NCI-H82 treated with DMSO at 0.1 percent for 48 hours (cell line): ENCODE measurements around the gene MAP3K14.
"Not testable (repeated sequence)": the region's sequence is repeated elsewhere in the genome, so short reads cannot be mapped to it uniquely, and the experiment has no call there.

ENCODE experiments used
- DNase-seq: peaks from one replicate; lab custom pipeline; 2025; ENCODE audit not compliant: unreplicated experiment; lab: John Stamatoyannopoulos, UW

MAP3K14 gene

DNA sequence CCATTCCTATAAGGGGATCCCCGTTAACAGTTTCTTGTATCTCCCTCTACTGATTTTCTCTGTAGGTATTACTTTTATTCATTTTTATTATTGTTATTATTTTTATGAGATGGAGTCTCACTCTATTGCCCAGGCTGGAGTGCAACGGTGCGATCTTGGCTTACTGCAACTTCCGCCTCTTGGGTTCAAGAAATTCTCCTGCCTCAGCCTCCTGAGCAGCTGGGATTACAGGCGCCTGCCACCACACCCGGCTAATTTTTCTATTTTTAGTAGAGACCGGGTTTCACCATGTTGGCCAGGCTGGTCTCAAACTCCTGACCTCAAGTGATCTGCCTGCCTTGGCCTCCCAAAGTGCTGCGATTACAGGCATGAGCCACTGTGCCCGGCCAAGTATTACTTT is 14.6 kb downstream of the MAP3K14 start:
- DNase-seq = not testable (repeated sequence)

DNA sequence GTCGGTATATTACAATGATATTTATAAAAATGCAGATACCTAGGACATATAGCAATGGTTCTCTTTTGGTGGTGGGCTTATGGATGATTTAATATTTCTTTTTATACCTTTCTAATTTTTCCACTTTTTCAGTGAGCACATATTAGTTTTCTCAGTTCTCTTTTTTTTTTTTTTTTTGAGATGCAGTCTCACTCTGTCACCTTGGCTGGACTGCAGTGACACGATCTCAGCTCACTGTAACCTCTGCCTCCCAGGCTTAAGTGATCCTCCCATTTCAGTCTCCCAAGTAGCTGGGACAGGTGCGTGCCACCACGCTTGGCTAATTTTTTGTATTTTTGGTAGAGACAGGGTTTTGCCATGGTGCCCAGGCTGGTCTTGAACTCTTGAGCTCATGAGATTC is 15.1 kb downstream of the MAP3K14 start:
- no peak for DNase-seq

DNA sequence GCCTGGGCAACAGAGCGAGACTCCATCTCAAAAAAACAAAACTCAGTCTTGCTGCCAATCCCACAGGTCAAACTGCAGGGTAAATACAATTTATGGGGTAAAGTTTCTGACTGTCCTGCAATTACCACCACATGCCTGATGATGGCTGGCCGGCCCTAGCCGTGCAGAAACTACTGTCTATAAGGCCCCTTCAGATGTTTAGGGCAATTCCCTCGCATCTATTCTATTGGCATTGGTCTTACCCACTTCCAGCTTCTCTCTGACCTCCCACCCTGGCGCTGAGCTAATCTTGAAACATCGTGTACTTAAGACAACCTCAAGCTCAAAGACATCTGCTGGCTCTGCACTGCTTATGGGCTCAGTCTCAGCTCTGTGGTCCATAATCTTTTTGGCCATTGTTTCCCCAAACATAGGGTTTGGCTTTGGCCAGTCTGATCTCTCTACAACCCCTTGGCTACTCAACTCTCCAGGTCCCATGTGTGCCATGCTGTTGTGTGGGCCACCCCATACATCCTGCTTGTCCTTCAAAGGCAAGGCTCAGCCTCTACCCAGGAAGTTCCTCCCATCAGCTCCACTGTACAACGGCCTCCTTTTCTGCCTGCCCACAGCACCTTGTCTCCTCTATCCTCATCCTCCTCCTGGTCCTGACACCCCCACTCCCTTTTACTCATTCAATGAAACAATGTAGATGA is 16.6 kb downstream of the MAP3K14 start:
- peak; percentile 67 for DNase-seq

DNA sequence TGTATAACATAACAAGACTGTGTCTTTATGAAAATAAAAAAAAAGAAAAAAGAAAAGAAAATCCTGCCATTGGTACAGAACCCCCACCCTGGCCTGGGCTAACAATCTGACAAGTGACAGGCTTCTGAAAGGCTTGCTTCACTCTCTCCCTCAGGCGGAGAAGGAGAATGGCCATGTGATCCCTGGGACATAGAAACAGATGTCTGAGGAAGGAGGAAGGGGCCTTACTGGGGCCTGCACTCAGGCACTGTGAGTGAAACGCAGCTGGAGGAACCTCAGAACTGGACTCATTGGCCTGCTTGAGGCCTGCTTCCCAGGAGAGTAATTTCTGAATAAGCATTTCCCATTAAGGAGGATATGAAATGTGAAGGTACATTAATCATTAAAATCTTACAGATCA is 17.5 kb downstream of the MAP3K14 start:
- DNase-seq = peak; percentile 74

DNA sequence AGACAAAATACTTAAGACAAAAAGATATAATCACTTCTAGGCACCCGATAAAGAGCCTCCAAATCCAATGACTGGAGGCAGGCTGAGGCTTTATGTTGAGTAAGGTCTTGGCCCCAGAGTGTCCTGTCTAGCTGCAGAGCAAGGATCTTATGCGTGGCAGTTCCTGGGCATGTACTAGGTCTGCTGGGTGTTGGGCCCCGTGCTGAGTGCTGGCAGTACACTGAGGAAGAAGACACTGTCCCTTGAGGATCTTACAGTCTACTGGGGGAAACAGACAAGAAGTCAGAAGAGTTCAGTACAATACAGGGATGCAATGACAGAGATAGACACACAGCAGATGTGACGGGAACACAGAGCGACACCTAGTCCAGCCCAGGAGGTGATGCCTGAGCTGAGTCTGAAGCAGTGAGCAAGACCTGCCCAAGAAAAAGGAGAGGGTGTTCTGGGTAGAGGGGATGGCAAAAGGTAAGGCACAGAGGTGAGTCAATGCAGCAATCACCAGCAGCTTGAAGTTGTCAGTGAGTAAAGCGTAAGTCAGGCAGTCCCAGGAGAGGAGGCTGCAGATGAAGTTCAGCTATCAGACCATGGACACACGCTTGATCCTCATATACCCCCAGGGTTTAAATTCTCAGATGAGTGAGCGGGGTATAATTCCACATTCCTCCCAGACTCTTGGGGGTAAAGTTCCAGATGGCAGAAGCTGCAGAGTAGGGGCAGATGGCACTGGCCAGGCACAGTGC is 18.1 kb downstream of the MAP3K14 start:
- DNase-seq = peak; percentile 82

DNA sequence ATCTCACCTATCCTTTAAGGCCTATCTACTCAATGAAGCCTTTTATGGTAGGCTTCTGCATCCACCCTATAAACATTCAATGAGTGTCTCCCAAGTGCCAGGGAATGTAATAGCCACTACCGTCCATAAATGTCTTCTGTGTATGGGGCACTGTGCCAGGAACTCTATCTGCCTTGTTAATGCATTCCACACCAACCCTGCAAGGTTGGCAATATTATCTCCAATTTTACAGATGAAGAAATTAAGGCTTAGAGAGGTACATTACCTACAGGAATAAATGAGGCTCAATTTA is 20.0 kb downstream of the MAP3K14 start:
- no peak for DNase-seq

DNA sequence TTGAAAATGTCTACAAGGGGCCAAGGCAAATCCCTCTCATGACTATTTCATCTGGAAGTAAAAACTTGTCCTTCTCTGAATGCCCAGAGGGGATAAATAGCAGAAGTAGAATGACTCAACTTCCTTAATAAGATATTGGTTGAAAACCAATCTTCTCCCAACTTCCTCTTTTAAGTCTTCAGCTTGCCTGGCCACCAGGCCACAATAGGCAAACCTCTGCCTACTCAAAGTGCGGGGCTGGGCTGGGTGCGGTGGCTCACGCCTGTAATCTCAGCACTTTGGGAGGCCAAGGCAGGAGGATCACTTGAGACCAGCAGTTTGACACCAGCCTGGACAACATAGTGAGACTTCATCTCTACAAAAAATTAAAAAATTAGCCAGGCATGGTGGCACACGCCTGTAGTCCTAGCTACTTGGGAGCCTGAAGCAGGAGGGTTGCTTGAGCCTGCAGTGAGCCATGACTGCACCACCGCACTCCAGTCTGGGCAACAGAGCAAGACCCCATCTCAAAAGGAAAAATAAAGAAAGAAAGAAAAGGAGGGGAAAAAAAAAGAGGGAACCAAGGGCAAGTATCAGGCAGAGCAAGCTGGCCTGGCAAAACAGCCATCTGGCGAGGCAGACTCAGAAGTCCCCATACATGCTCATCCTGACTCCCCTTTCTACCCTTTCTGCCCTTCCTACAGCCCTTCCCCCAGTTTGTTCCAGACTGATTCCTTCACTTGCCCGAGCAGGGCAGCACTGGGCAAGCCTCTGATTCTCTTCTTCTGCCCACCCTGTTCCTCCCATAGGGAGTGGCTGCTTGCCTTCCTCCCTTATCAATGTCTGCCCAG is 20.6 kb downstream of the MAP3K14 start:
- no peak for DNase-seq

DNA sequence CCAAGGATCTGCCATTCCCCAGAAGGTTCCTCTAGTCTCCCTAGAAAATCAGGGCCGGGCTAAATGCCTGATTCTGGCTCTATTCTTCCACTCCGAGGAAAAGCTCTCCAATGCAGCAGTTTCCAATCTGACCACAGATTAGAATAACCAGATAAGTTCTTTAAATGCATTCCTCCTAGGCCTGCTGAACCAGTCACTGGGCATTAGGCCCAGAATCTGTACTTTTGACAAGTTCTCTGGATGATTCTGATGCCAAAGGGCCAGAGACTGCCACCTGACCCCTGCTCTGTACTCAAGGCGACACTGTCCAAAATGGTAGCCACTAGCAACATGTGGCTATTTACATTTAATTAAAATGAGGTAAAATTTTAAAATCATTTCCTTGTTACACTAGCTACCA is 22.3 kb downstream of the MAP3K14 start:
- no peak for DNase-seq

DNA sequence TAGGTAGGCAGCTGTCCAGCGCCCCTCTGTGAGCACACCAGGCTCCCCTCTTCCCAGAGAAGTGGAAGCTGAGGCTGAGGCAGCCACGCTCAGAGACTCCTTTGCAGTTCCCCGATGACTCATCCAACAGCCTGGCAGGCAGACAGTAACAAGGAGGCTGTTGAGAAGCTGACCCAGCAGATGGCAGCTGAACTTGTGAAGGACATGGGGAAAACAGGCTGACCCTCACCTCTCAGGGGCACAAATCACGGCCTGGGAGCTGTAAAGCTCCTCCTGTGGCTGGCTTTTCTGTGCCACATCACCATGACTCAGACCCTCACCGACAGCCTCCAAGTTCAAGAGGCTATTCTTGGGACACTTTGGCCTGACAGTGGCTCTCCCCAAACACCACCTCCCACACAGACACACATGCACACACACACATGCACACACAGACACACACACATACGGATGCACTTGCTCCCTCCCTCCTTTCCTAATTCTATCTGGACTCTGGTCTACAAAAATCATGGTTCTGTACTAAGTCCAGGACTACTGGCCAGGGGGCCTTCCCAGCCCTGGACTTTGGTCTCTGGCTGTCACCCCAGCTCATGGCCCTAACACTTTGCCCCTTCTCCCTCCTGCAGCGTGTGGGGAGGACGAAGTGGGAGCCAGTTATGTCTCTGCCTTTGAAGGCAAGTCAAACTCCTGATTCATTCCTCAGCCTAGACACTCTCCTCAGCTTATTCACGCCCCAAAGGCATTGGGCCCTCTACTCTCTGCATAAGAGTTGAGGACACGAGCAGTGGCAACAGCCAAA is 23.2 kb downstream of the MAP3K14 start:
- DNase-seq = no peak

DNA sequence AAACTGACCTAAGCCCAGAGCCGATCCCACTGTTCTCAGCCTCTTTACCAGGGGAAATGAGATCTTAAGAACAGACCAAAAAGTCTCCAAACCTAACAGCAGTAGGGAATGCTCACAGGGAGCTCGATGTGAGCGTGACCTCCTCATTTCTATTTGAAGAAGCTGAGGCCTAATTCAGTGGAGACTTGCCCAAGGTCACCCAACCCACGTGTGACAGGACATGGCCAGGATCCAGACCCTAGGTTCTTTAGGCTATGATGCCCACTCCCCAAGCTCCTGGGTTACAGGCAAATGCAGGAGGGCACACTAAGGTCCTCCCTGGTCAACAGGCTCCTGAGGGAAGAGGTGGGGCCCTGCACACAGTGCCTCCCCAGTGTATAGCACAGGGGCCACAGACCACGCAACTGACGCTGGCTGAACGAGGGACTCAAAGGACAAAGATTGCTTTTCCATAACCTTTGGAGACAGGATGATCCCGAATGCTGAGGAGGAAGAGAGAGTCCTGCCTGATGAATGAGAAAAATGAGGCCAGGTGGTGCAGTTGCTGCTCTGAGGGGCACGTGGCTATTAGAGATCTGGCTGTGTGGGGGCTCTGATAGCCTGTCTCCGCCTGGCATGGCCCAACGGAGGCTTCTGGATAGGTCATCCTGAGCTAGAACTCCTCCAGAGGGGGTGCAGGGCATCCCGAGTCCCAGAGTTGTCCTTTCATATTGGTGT is 24.0 kb downstream of the MAP3K14 start:
- DNase-seq = no peak

DNA sequence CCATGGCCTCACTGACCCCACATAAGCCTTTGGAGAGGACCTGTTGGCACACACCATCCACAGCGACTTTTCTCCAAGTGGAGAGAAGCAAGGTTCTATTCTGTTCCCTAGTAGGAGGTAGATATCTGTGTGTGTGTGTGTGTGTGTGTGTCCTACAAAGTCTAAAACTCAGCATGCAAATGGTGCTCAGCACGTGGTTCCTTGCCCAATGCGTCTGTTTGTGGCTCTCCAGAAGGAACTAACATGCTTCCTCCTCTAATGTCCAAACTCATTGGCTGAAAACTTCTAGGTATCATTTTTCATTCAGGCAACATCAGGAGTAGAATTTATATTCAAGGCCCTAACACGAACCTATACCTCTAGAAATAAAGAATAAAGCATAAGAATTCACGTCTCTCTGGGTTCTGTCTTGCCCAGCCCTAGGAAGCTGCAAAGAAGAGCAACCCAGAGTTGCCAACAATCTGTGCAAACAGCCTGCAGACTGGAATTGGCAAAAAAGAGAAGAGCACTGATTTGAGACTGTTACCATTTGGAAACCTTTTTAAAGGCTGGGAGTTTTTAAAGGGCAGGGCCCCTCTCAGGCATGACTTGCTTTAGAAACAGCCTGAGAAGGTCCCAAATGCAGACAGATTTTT is 25.5 kb downstream of the MAP3K14 start:
- no peak for DNase-seq

DNA sequence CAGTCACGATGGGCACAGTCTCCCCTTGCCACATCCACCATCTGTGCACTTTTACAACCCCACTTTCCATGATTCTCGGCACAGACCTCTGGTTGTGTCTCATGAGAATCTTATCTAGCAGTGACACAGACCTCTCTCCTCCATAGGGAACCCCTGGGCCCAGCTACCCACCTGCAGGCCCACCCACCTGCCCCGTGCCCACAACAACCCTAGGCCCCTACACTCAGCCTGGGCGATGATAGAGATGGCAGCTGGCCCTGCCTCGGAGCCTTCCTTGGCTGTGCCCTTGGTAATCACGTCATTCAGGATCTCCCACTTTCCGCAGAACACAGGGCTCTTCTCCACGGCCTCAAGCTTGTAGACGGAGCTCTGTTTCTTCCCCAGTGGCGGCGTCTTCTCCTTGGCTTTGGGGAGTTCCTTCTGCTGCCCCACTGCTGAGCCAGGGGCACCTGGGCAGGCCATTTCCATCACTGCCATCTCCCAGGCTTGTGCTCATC is 26.5 kb downstream of the MAP3K14 start:
- DNase-seq = no peak

DNA sequence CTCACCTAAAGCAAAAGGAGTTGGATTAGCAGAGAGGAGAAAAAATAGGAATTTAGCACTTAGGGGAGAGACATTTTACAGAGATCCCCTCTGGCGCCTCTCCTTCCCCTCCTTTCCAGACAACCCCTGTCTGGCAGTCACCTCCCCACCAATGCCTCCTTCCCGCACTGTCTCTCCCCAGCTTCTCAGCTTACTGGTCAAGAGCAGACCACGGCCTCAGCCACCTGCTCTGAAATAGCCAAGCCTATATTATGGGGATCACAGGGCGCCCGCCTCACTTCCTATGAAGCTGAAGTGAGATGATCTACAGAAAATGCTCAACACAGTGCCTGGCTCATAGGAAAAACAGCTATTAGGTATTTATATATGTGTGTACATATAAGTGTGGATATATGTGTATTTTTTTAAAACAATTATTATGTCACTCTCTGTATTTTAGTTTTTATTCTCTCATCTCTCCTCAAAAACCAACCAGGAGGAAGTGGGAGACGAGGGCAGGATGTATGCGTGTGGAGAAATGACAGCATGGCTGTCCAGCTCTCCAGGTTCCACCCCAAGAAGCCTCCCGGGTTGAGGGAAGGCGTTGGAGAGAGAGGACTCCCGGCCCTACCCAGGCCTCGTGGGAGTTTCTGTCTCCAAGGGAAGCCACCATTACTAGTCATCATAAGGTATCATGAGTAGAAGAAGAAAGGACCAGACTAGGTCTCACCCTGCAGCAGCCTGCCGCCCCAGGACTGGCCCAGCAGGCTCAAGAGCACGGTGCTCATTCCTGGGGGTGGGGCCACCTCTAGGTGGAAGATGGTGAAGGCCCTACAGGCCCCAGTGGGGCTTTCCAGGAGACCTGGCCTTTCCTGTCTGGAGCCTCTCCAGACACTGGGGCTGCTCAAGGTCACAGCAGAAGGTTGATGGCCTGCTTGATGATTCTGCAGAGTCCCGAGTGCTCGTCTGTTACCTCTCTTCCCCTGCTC is 27.2 kb downstream of the MAP3K14 start:
- no peak for DNase-seq

DNA sequence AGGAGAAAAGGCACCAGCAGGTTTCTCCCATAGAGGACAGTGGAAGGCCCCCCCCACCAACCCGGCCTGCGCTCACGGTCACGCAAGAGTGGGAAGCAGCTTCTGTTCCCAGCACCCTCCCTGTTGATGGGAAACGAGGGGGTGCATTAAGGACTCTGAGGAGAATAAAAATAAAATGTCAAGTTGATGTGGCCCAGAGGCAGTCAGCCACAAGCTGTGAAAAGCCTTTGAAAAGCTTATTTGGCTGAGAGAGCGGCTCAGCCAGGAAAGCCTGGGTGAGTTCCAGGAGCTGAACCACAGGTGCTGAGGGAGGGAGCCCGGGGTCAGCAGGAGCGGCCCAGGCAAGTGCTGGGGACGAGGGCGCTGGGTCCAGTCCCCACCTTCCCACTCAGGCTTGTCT is 28.0 kb downstream of the MAP3K14 start:
- DNase-seq = peak; percentile 19

DNA sequence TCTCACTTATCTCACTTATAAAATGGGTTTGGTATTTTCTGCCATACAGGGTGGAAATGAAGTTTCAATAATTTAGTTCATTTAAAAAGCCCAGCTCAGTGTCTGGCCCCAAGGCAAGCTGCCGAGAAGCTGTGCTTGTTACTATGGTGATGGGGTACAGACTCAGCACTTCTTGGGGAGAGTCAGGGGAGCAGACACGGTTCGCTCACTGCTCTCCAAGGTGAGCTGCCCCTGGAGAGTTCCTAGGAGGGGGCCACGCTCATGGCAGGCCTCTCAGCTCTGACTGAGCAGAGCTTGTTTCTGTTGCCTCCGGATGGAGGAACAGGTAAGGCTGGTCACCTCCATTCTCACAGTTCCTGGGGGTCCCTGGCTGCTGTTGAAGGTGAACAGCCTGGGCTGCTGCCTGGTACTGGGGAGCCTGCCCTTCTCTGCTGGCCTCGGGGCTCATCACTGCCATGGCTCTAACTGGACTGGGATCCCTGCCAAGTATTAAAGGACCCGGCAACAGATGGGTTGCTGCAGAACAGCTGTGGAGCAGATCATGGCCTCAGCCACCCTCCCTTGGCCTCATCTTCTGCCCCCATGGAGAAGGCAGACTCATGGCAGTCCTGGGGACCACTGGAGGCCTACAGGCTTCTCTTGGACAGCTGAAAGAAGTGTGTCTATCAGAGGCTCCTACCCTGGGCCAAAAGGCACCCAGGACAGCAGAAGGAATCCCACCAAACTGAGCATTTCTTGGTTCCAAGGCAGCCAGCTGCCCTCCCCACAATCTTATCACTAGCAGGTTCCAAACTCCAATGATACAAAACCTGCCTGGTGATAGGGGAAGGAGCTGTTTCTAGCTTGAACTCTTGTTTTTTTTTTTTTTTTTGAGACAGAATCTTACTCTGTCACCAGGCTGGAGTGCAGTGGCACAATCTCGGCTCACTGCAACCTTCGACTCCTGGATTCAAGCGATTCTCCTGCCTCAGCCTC is 29.0 kb downstream of the MAP3K14 start:
- peak; percentile 79 for DNase-seq

DNA sequence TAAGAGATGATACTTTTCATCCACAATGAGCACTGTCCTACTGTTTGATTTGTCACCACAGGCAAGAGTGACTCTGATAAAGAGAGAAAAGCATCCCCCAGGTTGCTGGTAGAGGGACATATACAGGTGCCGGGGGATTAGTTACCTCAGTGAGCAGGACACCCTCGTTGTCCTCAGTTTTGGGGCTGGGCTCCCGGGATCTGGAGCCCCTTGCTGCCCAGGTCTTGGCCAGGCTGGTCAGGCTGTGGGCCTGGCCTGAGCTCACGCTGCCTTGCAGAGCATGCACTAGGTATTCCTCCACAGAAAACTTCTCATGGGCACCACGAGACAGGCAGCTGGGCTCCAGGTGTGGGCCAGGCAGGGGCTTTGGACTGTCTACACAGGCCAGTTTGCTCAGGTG is 30.5 kb downstream of the MAP3K14 start:
- no peak for DNase-seq
